ENCODE measurements around the gene KCNS3. TPM values are rescaled to one million over a fixed set of nuclear protein-coding genes. Genes with fewer than 3 reads are reported as not detected.

Gene KCNS3
- total and polyA plus RNA-seq, 2 of the 13 experiments (the other 11 are each of a cell fraction or from before 2014, with no cell fraction given): not detected

GRCh38 chr2:17878281-17879136 is at the start of gene KCNS3 (continued):
- TF ChIP-seq ZNF44 (CRISPR knock-in tag; IDR thresholded peaks at IDR 0.05) (no peak), ZNF652 (CRISPR knock-in tag; IDR thresholded peaks at IDR 0.05; ENCODE audit: borderline replicate concordance, low read depth) (no peak), ZNF432 (CRISPR knock-in tag; IDR thresholded peaks at IDR 0.05; ENCODE audit: borderline replicate concordance) (no peak), JUND (CRISPR knock-in tag; IDR thresholded peaks at IDR 0.05) (no peak), ZSCAN9 (CRISPR knock-in tag; IDR thresholded peaks at IDR 0.05; ENCODE audit: borderline replicate concordance) (no peak), ZNF777 (CRISPR knock-in tag; IDR thresholded peaks at IDR 0.05) (peak; percentile 44; the same call in 1 of the 2 replicates), ZNF253 (CRISPR knock-in tag; IDR thresholded peaks at IDR 0.05; ENCODE audit: borderline replicate concordance) (no peak), MED13 (CRISPR knock-in tag; IDR thresholded peaks at IDR 0.05) (no peak), KDM2A (CRISPR knock-in tag; IDR thresholded peaks at IDR 0.05; ENCODE audit: borderline replicate concordance, low read depth) (no peak), FOXP4 (CRISPR knock-in tag; IDR thresholded peaks at IDR 0.05) (no peak), IRF2 (CRISPR knock-in tag; IDR thresholded peaks at IDR 0.05) (no peak), JARID2 (CRISPR knock-in tag; IDR thresholded peaks at IDR 0.05; ENCODE audit: insufficient replicate concordance) (no peak), ZSCAN21 (CRISPR knock-in tag; IDR thresholded peaks at IDR 0.05; ENCODE audit: borderline replicate concordance) (0 out of 2 replicates have a peak, but pooled peaks have one; percentile 13), PRMT3 (CRISPR knock-in tag; IDR thresholded peaks at IDR 0.05; ENCODE audit: borderline replicate concordance, low read depth) (no peak), GABPB1 (CRISPR knock-in tag; IDR thresholded peaks at IDR 0.05) (peak; percentile 59; the same call in 1 of the 2 replicates)
